GM19099 (cell line): ENCODE data around the gene HS1BP3.

Source experiments
- POLR2A ChIP-seq: IDR thresholded peaks from 3 replicates; pipeline ENCODE4 v1.6.1; 2011; ENCODE audit warnings: low read depth; ENCODE audit not compliant: insufficient read length; ENCODE audit errors: extremely low read depth

The HS1BP3 gene

GRCh38 chr2:20650877-20651730 lies at the start of gene HS1BP3:
Gene HS1BP3, minus strand, starts transcription at chr2:20651098. Its CDS starts 35 bp downstream, at chr2:20651063.
- peak; percentile 85 for TF ChIP-seq POLR2A

DNA sequence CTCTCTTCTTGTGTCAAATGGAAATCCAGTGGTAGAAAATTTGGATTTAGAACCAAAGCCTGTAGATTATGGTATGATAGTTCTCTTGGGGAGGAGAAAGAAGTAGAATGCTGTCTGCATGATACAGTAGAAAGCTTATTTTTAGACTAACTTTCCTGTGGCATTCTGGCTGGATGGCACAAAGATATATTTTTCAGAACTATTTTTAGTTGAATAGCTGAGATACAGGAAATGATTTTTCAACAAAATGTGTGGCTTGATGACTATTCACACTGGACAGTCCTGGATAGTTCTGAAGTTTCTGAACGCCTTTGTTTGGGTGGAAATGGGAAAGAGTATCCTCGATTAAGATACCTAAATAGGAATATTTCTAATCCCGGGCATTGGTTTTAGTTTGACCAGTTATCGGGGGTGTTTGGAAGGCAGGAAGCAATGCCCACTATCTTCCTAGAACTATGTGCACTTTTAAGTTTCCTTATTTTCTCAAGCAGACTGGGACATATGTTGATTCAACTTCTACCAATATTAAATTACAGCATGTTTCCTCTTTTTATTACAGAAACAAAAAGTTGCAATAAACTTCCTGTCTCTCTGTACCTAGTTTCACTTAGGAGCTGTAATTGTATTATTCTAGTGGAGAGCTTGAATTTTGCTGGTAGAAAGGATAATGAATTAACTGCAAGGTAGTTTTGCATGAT lies 48.2 kb upstream of the HS1BP3 start:
- TF ChIP-seq POLR2A: no peak

GRCh38 chr2:20697322-20697934 lies 46.5 kb upstream of the HS1BP3 start:
- no peak for TF ChIP-seq POLR2A

DNA sequence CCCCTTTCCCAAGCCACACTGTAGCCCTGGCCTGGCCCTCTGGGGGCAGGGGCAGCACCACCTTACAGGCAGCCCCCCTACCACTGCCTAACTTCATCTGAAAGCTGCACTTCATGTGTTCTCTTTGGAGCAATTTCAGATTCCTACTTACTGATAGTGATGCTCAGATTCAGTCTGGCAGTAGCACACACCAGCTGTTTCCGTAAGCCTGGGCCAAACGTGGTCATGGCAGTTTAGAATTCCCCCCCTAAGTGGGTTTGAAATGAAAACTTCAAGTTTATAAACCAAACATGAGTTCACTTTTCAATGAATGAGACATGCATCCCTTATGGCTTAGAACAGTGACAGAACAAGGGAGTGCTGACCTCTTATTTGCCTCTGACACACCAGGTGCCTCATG lies 45.5 kb upstream of the HS1BP3 start:
- no peak for TF ChIP-seq POLR2A

- no peak for TF ChIP-seq POLR2A
These were observed 42.4 kb upstream of the HS1BP3 start for GRCh38 chr2:20693317-20693716.

GRCh38 chr2:20692081-20692480 lies 41.2 kb upstream of the HS1BP3 start:
- TF ChIP-seq POLR2A: no peak

GRCh38 chr2:20691076-20691734 lies 40.3 kb upstream of the HS1BP3 start:
- no peak for TF ChIP-seq POLR2A

DNA sequence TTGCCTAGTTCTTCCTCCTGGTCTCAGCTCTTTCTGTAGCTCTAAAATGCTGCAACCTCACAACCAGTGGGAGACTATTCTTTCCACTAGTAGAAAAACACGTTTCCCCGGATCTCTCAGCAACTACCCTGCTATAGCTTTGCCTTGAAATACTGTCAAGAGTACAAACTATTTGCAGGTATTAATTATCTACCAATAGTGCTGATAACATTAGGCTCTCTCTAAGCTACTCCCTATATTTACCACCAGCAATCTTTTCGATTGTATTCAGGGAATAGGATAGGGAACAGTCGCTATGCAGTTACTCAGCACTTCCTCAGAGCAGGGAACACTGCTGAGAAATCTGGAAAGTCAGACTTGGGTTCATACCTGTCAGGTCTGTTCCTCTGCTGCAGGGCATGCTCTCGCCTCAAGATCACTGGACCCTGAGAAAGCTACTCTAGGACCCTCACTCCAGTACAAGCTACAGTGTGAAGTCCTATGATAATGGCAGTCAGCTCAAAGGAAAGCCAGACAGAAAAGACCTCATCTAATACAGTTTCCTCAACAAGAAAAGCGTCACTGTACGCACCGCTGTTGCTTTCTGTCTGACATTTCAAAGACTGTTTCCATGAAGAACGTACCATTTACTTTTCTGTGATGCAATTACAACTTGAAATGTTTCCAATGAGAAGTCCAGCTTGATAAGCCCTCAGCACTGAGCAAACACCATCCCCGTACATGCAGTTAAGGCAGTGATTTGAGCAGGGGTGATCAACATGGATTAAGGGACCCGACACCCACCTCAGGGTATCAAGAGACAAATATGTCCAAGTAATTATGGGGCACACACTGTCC lies 38.7 kb upstream of the HS1BP3 start:
- no peak for TF ChIP-seq POLR2A

GRCh38 chr2:20687260-20687832 lies 36.4 kb upstream of the HS1BP3 start:
- TF ChIP-seq POLR2A: no peak

GRCh38 chr2:20684581-20685063 lies 33.7 kb upstream of the HS1BP3 start:
- TF ChIP-seq POLR2A: no peak

DNA sequence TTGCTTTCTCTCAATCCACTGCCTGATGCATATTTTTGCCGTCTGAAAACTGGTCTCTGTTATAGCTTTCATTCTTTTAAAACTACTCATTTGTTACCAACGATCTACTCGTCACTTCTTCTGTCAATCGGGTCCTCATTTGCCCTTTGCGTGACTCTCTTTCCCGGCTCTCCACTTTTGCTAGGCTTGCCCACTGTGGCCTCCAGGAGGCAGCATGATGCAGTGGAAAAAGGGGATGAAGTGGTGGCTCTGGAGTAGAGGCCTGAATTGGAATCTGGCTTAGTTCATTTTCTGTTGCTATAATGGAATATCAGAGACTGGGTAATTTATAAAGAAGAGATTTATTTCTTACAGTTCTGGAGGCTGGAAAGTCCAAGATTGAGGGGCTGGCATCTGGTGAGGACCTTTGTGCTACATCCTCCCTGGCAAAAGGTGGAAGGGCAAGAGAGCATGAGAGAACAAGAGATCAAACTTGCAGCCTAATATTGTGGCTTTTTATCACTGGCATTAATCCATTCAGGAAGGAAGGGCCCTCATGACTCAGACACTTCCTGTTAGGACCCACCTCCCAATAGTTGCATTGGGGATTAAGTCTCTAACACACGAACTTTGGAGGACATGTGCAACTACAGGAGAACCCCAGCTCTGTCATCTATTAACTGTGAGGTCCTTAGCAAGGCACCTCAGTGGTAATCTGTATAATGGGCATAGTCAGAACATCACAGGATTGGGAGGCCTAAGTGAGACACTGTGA lies 31.4 kb upstream of the HS1BP3 start:
- no peak for TF ChIP-seq POLR2A

DNA sequence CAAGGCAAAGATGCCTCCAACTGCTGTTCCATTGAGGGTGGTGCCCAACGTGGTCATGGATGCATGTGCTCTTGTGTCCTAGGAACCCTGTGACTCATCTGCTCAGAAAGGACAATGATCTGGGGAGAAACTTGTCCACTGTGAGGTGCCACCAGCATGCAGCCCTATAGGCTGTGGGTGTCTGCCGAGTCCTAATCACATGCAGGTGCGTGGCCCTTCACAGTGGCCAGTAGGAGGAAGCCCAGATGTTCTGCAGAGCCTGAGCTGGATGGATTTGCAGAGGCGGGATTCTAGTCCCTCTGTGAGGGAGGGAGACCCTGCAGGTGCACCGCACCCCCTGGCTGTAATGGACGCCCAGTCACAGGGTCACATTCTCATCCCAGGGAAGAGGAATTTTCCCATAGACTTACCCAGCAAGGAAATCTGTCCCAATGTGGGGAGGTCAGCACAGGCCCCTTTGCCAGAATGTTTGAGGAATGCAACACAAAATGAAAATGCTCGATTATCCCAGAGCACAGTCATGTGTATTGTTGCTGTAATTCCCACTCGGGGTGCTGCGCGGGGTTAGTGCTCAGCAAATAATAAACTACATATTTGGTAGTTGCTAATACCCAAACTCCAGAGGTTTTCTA lies 30.0 kb upstream of the HS1BP3 start:
- no peak for TF ChIP-seq POLR2A

- TF ChIP-seq POLR2A: no peak
These were observed 27.9 kb upstream of the HS1BP3 start for GRCh38 chr2:20678780-20679179.
